Myocyte (in vitro differentiated cells): ENCODE measurements around the gene ABLIM1. TPM values are rescaled to one million over a fixed set of nuclear protein-coding genes. Genes with fewer than 3 reads are reported as not detected.

Source experiments
- DNase-seq: peaks from one replicate; pipeline ENCODE4 v3.0.0-alpha.2; 2012; ENCODE audit warnings: low read depth
- total RNA-seq: library from RNA; depleted of rRNA; stranded (reverse); fragments of >200 nt; gene quantifications from 2 replicates; pipeline ENCODE4 v1.2.3, GENCODE V29; 2014

The ABLIM1 gene
- total RNA-seq, 1 donor from 2014 or later: 21.2 TPM

GRCh38 chr10:114648368-114648767, 9.7 kb downstream of the ABLIM1 start:
- DNase-seq: no peak

- DNase-seq: peak; percentile 50
Measured at GRCh38 chr10:114647545-114648138, 10.4 kb downstream of the ABLIM1 start.

GRCh38 chr10:114646426-114646825, 11.6 kb downstream of the ABLIM1 start:
- DNase-seq: no peak

- DNase-seq: no peak
Measured at GRCh38 chr10:114645706-114646105, 12.4 kb downstream of the ABLIM1 start.

- DNase-seq: no peak
Measured at GRCh38 chr10:114643158-114643557, 14.9 kb downstream of the ABLIM1 start.

GRCh38 chr10:114642729-114643128, 15.3 kb downstream of the ABLIM1 start:
- DNase-seq: no peak

- DNase-seq: peak; percentile 94
Measured at GRCh38 chr10:114638821-114639625, 19.1 kb downstream of the ABLIM1 start.

GRCh38 chr10:114635797-114636550, 22.1 kb downstream of the ABLIM1 start:
- DNase-seq: peak; percentile 79

- DNase-seq: no peak
Measured at GRCh38 chr10:114635101-114635500, 23.0 kb downstream of the ABLIM1 start.

GRCh38 chr10:114634609-114634979, 23.5 kb downstream of the ABLIM1 start:
- DNase-seq: peak; percentile 93

GRCh38 chr10:114632869-114633715, 25.0 kb downstream of the ABLIM1 start:
- DNase-seq: peak; percentile 95

- peak; percentile 93 for DNase-seq
Measured at GRCh38 chr10:114631666-114632417, 26.2 kb downstream of the ABLIM1 start.

GRCh38 chr10:114631090-114631665, 26.9 kb downstream of the ABLIM1 start:
- no peak for DNase-seq

- no peak for DNase-seq
Measured at GRCh38 chr10:114629824-114630730, 28.0 kb downstream of the ABLIM1 start.

- no peak for DNase-seq
Measured at GRCh38 chr10:114629083-114629823, 28.8 kb downstream of the ABLIM1 start.

- no peak for DNase-seq
Measured at GRCh38 chr10:114628106-114628505, 30.0 kb downstream of the ABLIM1 start.

GRCh38 chr10:114626841-114627240, 31.2 kb downstream of the ABLIM1 start:
- peak; percentile 56 for DNase-seq
